Measurements from ENCODE around the gene AP3S2.

AP3S2 gene

DNA sequence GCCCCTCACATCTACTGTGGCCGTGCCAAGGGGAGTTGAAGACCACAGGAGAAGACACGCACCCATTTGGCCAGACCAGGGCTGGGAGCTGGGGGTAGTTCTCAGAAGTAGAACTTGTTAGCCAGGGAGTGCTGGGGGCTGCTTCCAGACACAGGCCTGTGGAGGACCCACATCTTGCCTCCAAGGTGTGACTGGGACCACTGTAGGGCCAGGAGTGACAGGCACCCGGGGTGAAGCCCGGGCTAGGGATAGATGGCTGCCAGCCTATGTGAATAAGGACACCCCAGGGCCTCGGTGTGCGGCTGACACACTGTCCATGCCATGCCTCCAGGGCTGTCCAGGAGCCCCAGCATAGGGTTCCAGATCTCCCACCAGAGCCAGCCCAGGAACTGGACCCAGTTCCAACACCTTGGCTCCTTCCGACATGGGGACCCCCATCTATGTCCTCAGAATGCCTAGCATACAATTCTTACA is 80.9 kb downstream of the AP3S2 start:
- no peak for DNase-seq

- DNase-seq: no peak
Measured at GRCh38 chr15:89812011-89812846, 81.6 kb downstream of the AP3S2 start.

DNA sequence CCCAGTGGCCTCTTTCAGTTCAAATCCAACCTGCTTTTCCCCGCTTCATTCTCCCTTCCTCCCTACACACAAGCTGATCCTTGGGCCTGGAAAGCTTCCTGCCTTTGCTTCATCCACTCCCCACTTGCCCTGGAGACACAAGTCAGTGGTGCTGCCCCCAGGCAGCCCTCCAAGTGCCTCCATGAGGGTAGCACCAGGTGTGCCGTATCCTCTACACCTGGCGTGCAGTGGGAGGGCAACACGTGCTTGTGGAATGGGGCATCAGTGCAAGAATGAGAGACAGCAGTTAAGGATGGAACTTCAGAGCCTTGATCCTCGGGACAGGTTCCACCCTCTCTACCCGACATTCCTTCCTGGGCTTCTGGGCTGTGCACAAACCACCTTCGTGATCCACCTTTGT is 83.0 kb downstream of the AP3S2 start:
- no peak for DNase-seq

DNA sequence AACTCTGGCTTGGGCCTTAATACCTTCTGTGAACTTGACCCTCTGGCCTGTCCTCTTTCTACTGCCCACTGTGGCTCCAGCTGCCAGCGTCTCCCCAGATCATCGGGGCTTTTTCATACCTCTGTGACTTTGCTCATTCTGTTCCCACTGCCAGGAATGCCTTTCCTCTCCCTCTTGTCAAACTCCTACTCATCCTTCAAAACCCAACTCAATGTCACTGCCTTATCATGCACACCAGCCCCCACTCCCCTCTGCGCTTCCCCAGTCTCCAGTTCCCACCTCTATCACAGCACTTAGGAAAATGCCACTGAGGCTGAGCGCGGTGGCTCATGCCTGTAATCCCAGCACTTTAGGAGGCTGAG is 84.0 kb downstream of the AP3S2 start:
- DNase-seq: no peak

DNA sequence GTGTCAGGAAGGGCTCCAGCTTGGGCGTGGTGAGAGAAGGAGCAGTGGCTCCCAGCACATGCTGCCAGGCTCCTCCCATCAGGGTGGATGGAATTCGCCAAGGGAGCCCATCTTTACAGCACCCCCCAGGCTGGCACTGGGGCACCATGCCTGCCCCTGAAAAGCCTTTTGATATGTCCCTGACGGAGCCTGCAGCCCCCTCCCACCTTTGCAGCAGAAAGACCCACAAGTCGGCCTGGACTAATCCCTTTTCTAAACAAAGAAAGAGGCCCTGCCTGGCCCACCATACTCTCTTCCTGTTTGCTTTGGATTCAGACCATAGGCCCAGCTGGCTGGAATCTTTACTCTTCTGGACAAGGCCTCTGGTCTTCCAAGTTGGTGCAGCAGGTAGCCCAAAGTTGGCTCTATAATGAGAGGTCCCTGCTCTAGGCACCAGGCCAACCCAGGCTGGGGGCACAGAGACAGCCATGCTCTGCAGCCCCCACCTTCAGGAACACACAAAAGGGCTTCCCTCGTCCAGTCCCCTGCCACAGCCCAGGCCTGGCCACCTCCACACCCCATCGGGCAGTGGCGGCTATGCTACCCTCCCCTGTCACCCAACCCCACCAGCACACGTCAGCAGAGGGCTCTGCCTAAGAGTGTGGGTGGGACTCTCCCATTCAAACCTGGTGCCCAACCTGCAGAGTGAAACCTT is 84.6 kb downstream of the AP3S2 start:
- DNase-seq: no peak

GRCh38 chr15:89808160-89808870 is 85.5 kb downstream of the AP3S2 start:
- DNase-seq: no peak

DNA sequence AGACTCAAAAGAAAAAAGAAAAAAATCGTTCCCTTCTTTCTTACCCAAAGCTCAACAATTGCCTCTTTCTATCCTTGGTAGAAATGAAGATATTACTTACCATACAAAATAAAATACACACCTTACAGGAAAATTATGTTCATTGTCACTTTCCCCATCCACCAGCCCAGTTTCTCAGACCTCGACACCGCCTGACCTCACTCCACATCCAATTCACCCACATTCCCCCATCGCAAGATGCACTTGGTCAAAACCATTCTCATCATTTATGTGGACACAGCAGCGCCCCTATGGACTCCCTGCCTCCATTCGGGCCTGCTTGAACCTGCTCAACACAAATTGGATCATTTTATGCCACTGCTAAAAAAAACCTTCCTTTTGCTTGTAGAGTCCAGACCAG is 86.1 kb downstream of the AP3S2 start:
- no peak for DNase-seq

DNA sequence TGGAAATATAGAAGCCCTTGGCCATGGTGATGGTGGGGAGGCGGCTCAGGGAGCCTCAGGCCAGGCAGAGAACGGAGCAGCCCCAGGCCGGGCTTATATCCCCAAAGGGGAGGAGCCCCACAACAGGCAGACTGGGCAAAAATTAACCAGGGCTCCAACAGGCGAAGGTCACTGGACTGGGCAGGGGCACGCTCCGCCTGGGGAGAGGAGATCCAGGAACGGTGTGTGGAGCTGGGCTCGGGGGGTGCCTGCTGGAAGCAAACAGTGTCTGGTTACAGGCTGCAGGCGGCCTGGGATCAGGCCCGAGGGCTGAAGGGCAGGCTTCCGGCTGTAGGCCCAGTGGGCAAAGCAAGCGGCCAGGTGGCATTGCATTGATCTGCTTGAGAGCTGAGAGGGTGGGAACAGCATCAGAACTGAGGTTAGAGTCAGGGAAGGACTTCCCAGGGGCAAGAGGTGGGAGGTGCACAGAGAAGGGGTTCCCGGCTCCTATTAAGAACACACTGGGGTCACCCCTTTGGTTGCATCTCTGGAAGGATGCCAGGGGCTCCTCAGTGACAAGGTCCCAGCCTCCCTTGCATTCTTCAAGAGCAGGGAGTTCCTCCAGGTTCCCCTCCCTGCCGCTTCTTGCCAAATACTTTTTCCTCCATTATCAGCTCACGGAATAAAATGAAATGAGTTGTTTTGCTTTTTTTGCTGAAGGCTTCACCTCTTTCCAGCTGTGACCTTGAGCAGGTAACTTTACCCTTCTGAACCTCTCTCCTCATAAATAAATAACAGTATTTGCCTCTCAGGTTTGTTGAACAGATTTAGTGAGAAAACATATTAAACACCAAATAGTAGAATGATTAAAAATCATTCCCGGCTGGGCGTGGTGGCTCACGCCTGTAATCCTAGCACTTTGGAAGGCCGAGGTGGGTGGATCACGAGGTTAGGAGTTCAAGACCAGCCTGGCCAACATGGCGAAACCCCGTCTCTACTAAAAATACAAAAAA is 86.9 kb downstream of the AP3S2 start:
- DNase-seq: no peak

GRCh38 chr15:89806210-89806558 is 87.6 kb downstream of the AP3S2 start:
- no peak for DNase-seq

GRCh38 chr15:89805241-89806209 is 88.3 kb downstream of the AP3S2 start:
- no peak for DNase-seq

DNA sequence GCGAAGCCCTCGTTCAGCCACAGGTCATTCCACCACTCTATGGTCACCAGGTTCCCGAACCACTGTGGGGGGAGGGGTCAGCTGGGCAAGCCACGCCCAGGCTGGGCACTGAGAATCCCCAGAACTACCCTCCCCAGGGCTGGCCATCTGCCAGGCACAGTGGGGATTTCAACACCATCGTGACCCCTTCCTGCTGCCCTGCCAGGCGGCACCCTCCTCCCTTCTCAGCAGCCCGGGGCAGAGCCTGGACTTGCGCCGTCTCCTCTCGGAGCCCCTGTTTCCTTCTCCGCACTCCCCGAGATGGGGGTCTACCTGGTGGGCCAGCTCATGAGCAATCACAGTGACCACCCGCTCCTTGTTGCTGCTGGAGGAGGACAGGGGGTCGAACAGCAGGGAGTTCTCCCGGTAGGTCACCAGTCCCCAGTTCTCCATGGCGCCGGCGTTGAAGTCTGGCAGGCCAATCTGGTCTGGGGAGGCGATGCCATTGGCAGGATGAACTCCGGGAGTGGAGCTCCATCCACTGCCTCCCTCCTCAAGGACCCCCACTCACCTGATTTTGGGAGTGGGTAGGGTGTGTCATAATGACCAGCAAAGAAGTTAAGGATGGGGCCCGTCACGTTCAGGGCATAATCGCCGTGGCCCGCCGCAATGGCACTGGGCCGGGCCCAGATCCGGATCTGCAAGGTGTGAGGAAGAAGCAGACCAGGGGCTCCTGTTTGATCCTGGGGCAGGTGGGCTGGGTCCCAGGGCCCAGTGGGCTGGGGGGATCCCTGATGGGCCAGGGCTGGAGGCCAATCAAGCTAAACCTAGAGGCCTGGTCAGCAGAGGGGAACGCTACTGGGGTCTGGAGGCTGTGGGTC is 89.6 kb downstream of the AP3S2 start:
- no peak for DNase-seq

- DNase-seq: no peak
Measured at GRCh38 chr15:89802986-89803824, 90.6 kb downstream of the AP3S2 start.

- no peak for DNase-seq
Measured at GRCh38 chr15:89802231-89802928, 91.4 kb downstream of the AP3S2 start.

DNA sequence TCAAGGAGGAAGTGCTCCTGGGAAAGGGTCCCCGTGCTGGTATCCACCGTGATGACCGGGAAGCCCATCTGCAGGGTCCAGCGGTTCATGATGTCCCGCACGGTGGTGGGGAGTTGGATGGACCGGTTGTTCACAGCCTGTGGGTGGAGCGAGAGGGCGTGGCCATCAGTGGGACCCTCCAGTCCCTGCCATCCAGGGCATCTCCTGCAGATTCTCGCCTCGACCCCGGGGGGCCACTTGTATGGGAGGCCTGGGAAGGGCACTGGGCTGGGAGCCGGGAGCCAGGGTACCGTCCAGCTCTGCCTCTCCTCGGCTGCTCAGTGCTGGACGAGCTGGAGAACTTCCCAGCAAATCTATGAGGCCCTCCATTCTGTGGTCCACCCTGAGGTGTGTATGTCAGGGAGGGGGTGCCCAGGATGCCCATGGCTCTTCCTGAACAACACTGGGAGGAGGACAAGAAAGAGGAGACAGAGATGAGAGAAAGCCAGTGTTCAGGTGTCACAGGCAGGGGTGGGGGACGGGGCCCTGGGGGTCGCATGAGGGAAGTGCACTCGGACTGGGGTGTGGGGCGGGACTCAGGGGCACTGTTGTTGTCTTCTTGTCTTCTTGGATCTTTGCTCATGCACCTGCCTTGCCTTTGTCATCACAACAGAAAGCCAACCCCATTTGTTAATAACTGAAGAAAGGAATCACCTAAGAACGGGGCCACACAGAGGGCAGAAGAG is 92.2 kb downstream of the AP3S2 start:
- DNase-seq: no peak

- no peak for DNase-seq
Measured at GRCh38 chr15:89799918-89800498, 93.8 kb downstream of the AP3S2 start.

DNA sequence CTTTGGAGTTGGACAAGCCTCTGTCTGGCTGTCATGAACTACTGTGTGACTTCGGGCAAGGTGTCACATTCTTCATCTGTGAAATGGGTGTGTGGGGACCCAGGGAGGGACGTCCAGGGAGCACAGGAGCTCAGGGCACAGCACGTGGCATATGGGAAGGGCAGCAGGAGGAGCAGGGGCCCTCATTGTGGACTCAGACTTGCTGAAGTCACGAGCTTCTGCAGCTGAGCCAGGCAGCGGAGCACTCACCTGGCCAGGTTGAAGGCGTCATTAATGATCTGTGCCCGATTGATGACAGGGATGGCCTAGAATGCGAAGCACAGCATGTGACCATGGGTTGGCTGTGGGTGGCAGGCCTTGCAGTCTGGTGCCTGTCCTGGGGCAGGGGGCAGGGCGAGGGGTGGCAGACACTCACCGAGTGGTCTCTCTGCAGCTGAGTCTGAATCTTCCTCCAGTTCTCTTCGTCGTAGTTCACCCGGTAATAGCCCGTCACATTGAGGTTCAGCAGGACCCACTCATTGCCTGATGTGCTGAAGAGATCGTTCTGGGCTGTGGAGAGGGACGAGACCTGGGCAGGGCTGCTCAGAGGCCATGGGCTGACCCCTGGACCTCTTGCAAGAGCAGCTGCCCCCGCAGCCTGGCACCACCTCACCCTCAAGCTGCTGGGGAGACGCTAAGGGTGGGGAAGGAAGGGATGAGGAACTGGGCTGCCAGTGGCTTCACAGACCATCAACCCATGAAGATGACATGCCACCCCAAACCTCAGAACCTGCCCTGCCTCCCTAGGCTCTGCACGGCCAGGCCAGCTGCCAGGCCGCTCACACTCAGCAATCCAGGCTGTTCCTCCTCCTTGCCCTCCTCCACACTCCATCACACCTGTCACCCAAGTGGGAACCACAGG is 94.5 kb downstream of the AP3S2 start:
- DNase-seq: no peak

Data from NCI-H1092 treated with DMSO at 0.1 percent for 48 hours (cell line).